LNCaP clone FGC (cell line): ENCODE measurements around the gene LCN1.

Experiments used
- DNase-seq: peaks from one replicate; pipeline ENCODE4 v3.0.0-alpha.2; 2011; ENCODE audit warnings: low read depth
- H3K4me3 ChIP-seq: 2 replicates; pipeline ENCODE4 v1.5.1; 2011; ENCODE audit warnings: mild to moderate bottlenecking, low read depth, low read length, control low read depth
- TF ChIP-seq, protein P1 (sequence below): IDR thresholded peaks from 2 replicates; pipeline ENCODE4 v1.5.1; 2012; ENCODE audit warnings: mild to moderate bottlenecking; ENCODE audit not compliant: control insufficient read depth, insufficient read depth; ENCODE audit errors: extremely low read depth

LCN1 gene

DNA sequence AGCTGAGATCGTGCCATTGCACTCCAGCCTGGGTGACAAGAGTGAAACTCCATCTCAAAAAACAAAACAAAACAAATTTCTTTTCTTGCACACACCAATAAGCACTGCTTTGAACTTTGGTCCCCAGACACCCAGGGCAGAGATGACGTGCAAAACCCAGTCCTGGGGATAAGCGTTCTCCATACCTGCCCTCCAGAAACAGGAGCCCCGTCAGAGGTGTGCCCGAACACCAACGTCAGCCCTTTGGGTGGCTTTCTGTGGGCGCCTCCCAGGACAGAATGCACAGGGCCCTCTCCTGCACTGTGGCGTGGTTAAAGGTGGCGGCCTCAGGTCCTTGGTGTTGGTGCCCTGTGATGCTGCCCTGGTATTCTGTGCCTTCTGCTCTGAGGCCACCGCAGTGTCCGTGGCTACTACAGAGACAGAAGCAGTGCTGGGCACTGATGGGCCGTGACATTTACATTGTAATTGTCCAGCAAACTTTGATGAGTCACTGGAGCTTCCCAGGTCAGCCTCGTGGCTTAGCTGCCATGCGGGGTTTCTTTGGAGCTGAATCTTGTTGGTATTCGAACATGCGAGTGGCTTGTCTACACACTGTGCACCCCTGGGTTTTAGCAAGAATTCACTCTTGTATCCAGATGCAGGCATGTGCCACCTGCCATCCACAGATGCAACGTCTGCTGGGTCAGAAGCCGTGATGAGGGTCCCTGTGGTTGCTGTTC is 31.9 kb upstream of the LCN1 start:
- TF ChIP-seq, protein P1, sequence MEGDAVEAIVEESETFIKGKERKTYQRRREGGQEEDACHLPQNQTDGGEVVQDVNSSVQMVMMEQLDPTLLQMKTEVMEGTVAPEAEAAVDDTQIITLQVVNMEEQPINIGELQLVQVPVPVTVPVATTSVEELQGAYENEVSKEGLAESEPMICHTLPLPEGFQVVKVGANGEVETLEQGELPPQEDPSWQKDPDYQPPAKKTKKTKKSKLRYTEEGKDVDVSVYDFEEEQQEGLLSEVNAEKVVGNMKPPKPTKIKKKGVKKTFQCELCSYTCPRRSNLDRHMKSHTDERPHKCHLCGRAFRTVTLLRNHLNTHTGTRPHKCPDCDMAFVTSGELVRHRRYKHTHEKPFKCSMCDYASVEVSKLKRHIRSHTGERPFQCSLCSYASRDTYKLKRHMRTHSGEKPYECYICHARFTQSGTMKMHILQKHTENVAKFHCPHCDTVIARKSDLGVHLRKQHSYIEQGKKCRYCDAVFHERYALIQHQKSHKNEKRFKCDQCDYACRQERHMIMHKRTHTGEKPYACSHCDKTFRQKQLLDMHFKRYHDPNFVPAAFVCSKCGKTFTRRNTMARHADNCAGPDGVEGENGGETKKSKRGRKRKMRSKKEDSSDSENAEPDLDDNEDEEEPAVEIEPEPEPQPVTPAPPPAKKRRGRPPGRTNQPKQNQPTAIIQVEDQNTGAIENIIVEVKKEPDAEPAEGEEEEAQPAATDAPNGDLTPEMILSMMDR, result no peak
- DNase-seq, result no peak

DNA sequence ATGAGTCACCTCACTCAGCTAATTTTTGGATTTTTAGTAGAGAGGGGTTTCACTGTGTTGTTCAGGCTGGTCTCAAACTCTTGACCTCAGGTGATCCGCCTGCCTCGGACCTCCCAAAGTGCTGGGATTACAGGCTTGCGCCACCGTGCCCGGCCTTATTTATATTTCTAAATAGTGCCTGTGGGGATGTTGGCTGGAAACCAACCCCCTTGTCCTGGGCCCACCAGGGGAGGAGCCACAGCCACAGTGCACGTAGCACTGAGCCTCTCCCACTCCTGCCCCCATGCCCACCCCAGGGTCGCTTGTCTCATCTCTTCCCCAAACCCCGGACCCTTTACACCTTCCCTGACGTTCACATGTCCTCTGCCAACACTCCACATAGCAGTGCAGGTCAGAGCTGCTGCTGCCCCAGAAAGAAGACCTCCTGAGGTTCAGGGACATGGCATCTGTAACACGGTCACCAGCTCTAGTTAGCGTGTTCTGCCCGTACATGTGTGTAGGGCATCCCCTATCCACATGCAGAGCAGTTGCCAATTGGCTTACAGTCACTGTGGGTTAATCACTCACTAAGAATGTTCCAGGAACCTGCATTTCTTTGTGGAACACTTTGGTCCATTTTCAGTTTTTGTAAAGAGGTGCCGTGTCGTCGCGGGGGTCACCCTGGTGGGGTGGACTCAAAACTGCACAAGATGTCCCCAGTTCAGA is 30.9 kb upstream of the LCN1 start:
- TF ChIP-seq, protein P1, result no peak
- no peak overlapping the region for H3K4me3 ChIP-seq
- DNase-seq, result no peak

More for the DNA sequence above, 31.9 kb upstream of the LCN1 start:
- H3K4me3 ChIP-seq, result no peak overlapping the region

DNA sequence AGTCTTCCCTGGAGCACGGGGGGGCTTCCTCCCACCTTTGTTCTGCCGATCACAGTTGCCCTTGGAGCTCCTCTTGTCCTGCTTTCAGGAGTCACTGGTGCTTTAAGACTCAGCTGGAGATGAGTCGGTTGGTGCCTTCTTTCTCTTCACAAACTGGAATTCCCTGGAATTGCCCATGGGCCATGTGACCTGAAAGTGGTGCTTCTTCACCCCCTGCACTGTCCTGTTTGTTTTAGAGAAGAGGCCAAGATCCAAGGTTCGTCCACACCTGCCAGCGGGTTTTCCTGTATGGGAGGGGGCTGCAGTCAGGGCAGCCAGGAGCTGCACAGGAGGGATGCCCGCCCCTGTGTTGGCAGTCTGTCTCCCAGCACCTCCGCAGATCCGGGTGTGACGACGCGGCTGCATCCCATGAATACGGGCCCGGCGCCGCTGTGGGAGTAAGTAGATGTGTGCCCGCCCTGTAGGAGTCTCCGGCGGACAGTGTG is 30.2 kb upstream of the LCN1 start:
- TF ChIP-seq, protein P1, result no peak
- no peak overlapping the region for H3K4me3 ChIP-seq
- DNase-seq, result no peak

DNA sequence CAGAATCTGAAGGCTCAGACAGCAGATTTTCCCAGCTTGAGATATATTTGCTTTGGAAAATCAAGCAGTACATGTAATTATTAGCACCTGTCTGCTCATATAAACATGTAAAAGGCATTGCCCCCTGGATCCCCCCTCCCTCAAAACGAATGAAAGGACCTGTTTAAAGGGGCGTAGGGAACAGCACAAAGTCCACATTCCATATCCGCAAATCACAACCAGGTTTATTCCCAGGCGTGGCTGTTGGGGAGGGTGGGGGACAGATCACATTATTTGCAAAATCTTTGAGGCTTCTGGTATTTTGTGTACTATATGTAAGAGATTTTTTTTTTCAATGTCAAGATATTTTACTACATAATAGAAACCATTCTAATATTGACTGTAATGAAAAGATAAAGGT is 29.5 kb upstream of the LCN1 start:
- DNase-seq, result no peak
- TF ChIP-seq, protein P1, result no peak
- no peak overlapping the region for H3K4me3 ChIP-seq

DNA sequence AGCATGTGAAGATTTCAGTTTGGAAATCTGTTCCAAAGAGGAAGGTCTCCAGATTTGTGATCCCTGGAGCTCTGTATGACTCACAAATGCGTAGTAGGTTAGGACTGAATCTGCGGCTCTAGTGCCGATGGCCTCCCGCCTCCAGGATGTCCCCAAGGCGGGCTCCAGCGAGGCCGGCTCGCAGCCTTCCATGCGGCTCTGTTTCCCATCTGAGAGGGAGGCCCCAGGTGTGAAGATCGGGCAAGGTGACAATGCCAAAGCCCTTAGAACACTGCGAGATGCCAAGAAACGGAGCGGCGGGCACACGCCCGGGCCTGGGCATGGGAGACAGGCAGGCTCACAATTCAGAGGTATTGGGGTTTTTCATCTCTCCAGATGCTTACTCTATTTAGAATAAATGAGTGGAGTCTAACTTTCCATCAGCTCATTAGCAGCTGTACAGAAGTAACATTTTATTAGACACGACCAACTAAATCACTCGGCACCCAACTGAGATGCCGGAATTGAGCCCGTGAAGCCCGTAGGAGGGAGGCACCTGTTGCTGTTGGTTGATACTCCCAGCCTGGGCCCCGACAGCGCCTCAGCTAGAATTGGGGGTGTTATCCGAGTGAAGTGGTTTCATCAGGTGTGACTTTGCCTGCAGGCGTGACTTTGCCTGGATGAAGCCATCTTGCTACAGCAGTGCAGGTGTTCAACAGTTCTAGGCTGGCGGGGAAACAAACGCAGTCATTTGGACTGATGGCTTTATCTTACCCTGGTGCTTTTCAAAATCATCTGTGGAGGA is 28.2 kb upstream of the LCN1 start:
- no peak overlapping the region for H3K4me3 ChIP-seq
- DNase-seq, result no peak
- TF ChIP-seq, protein P1, result no peak

DNA sequence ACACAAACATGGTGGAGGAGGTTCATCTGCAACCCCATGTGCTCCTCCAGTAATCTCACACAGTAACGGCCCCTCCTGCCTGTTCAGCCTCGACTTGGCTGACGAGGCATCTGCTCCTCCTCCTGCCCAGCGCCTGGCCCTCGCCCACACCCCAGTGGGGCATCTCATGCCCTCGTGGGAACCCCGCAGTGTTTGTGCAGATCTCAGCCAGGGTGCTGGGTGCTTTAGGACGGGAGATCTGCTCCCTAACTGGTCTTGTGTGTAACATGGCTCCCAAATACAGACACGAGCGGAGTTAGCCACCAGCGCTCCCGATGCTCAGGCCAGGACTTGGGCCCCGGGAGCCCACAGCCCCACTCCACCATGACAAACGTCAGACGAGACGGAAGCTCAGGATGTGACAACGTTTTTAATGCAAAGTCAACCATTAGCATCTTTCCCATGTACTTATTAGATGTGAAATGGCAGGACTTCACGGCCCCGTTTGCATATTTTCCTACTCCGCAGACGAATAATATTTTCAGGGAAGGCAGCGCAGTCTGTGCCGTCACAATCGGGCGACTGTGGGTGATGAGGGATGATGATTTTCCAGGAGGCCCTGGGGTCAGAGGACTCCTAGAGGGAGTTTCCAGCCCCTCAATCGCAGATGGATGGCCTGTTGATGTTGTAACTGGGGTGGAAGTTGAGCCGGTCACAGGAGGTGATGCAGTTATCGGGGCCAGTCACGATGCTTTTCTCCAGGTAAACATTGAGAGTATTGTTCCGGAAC is 26.3 kb upstream of the LCN1 start:
- DNase-seq, result no peak
- no peak overlapping the region for H3K4me3 ChIP-seq
- TF ChIP-seq, protein P1, result no peak
